ENCODE data around the gene SRCIN1.

SRCIN1 gene

GRCh38 chr17:38559880-38560230 is 45.9 kb downstream of the SRCIN1 start:
- no peak for DNase-seq

DNA sequence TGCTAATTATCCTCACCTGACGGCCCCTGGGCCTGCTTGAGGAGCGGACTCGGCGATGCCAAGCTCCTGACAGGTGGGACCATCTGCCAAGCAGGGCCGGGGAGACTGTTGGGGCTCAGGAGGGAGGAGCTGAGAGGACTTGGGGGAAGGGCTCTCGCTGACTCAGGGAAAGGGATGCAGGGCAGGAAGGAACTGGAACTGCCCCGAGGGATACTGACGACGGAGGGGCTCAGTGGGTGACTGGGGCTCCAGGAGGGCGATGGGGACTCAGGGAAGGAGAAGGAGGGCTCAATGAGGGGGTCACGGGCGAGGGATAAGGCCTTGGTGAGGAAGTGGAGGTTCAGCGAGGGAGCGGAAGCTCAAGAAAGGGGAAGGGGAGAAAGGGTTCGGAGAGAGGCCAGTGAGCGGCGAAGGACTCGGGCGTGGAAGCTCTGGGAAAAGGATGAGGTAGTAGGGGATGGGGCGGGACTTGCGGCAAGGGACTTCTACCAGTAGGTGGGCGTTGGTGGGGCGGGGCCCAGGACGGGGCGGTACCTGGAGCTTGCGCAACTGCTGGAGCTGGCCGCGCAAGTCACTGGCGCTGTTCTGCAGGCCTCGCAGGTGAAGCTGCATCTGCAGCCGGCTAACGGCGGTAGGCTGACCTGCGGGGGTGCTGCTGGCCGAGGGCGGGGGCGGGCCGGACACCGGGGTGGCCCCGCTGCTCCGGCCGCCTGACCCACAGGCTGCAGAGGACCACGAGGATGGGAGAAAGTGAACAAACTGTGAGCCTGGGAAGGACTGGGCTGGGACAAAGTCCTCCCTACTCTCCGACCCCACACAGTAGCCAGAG is 46.5 kb downstream of the SRCIN1 start:
- peak; percentile 39 for DNase-seq

- no peak for DNase-seq
Measured at GRCh38 chr17:38558728-38559050, 47.1 kb downstream of the SRCIN1 start.

- peak; percentile 91 for DNase-seq
Measured at GRCh38 chr17:38557836-38558727, 47.7 kb downstream of the SRCIN1 start.

DNA sequence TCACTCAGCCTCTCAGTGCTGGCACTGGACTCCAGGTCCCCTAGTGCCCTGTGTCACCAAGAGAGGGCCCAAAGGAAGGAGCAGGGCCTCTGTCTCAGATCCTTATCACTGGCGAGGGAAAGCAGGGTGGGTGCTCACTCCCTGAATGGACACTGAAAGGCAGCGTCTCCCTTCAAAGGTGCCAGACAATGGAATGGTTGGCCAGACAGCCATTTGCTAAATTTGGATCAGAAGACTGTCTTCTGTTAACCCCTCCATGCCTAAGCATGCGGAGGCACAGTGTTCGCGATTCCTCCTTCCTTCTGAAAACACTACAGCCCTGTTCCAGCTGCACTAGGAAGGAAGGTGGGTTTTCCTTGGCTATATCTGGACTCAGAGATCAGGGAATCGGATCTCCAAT is 48.4 kb downstream of the SRCIN1 start:
- no peak for DNase-seq

DNA sequence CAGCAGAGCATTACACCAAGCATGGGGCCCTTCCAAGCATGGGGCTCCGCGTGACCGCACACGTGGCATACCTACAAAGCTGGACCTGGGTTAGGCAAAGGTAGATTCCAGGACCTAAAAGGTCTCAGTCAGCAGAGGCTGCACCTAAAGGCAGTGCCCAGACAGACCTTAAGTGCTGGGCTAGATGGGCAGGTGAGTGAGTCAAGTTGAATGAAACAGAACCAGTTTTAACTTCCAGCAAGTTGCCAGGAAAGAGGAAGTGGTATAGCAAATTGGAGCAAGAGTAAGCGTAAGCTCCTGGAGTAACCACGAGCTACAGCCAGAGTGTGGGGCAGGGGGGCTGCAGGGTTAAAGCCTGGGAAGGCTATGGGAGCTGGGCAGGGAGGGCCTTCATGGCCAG is 49.5 kb downstream of the SRCIN1 start:
- no peak for DNase-seq

DNA sequence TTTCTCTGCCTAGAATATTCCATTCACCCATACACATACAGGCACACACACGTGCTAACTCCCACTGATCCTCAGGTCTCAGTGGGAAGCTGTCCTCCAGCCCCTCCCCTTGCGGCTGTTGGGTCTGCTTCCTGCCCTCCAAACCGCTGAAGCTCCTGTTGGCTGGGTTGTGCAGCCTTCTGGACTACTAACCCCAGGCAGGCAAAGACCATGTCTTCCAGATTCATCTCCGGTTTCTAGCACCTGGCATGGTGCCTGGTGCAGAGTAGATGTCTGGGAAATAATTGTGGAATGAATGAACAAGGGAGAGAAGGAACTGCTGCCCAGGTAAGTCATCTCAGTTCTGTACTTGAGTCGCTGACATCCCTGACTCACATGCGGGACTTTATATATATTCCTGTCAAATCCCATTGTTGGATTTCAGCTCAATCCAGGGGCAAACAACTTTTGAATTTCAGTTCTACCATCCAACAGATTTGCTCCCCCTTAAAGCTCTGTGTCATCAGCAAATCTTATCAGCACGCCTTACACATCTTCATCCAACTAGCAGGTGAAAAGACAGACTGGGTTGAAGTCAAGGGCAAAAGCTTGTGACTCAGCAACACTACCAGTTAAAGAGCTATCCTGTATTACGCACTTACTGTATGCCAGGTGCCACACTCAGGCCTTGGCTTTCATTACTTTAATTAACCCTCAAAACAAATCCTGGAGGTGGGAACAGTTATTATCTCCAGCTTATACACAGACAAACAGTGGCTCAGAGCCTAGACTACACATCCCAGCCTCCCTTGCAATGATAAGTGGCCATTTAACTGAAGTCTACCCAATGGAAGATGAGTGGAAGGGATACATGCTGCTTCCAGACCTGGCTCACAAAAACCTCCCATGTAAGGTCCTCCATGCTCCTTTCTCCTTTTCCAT is 51.1 kb downstream of the SRCIN1 start:
- DNase-seq, result no peak

GRCh38 chr17:38552343-38552742 is 53.4 kb downstream of the SRCIN1 start:
- no peak for DNase-seq

GRCh38 chr17:38551121-38551520 is 54.6 kb downstream of the SRCIN1 start:
- no peak for DNase-seq

DNA sequence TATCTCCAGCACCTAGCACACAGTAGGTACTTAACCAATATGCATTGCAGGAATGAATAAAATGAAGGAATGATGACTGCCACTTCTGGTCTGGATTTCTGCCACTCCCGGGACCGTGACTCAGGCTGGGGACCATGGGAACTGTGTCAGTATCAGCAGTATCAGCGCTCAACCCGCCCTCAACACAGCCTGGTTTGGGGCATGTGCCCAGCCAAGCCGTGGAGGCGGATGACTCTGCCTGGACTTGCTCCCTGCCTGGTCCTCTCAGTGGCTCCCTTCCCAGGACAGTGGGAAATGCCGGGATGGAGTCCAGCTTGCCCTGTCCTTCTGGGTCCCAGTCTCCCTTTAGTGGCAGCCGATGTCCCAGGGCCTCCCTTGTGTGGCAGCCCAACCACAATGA is 55.1 kb downstream of the SRCIN1 start:
- peak; percentile 13 for DNase-seq

DNA sequence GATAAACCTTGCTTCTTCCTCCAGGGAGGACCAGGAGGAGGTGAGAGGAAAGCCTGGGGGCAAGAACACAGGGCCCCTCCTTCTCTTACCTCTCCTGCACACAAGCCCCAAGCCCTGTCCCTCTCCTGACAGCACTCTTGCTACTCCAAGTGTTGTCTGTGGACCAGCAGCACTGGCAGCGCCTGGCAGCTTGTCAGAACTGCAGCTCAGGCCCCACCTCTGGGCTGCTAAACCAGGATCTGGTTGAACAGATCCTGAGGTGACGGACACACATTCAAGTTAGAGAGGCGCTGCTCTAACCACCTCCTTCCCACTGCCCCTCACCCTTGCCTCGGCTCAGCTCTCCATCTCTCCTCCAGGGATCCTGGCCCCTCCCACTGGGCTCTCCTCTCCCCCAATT is 56.5 kb downstream of the SRCIN1 start:
- no peak for DNase-seq

DNA sequence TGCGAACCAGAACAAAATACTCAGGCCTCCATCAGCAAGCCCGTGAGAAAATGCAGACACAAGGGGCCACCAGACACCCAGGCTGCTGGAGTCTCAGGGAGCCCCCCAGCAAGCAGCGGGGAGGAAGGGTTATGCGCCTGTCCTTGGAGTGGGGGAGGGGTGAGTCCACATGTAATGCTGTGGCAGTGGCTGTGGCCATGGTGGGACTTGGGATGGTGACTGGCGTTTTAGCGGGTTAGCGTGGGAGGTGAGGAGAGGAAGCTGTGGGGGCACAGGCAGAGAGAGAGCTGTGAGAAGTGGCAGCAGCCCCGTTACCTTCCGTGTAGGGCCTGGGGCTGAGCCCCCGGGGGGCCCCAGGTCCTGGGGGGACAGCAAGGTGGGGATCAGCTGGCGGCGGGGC is 58.3 kb downstream of the SRCIN1 start:
- DNase-seq, result no peak

GRCh38 chr17:38546396-38546795 is 59.4 kb downstream of the SRCIN1 start:
- no peak for DNase-seq

DNA sequence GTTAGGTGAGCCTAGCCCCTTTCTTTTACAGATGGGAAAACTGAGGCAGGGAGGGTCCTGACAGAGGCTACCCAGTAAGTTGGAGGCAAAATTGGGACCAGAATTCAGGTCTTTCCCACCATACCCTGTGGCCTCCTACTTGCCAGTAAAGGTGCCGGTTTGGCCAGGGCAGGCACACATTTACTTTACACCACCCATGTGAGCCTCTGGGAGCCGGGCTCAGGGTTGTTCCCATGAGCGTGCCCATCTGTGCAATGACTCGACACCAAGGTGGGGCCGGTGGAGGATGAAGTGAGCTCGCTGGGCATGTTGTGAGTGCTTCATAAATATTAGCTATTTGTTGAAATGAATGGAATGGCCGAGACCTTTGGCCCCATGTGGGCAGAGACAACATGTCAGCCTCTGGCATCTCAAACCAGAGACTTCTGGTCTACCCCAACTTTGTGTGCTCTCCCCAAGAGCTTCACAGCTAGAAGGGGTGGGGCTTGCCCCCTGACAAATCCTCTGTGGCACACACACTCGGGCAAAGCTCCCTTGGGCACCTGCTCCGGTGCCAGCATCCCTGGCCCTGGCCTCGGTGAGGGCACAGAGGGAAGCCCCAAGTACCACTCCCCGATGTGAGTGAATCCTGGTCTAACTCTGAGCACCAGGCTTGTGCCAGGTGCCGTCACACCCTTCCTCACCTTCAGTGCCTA is 60.1 kb downstream of the SRCIN1 start:
- no peak for DNase-seq

DNA sequence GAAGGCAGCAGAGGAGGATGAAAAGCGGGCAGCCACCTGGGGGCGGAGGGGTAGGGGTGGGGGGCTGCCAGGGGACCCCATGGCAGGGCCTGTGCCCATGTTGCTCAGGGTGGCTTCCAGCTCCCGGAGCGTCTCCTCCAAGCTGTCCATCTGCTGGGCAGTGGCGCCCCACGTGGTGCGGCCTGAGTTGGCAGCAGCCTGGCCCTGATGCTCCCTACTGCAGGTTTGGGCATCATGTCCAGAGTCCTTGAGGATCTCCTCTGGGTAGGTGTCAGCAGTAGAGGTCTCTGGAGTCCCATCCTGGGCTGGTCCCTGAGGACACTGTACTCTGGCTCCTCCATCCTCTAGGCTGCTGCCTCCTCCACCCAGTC is 60.9 kb downstream of the SRCIN1 start:
- DNase-seq, result no peak

- DNase-seq, result no peak
Measured at GRCh38 chr17:38544175-38544838, 61.4 kb downstream of the SRCIN1 start.

DNA sequence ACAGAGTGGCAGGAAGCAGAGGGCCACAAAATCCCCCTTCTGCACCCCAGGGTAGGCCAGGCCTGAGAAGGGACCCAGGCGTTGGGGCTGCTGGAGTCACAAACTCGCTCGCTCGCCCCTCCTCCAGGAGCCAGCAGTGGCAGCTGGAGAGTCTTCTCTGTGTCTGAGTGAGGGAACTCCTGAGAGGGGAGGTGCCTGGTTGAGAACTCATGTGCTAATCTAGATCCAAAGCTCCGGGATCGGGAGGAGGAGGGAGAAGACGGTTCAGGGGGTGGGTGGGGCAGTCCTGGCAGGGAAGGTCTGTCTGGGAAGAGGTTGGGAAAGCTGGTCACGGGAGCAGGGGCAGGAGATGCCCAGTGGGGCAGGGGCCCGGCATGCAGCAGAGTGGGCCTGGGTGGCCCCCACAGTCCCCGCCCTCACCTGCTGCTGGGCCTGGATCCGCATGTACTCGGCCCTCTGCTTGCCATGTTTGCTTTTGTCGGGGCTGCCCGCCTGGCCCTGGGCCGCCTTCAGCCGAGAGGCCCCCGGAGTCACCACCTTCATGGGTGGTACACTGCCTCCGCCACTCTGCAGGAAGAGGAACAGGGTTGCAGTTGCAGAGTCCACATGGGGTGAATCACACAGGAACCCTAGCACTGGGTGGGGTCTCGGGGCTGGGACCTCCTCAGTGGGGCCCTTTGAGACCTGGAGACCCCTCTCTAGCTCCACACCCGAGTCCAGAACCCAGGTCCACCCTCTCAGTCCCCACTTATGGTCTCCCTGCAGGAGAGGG is 62.2 kb downstream of the SRCIN1 start:
- no peak for DNase-seq

DNA sequence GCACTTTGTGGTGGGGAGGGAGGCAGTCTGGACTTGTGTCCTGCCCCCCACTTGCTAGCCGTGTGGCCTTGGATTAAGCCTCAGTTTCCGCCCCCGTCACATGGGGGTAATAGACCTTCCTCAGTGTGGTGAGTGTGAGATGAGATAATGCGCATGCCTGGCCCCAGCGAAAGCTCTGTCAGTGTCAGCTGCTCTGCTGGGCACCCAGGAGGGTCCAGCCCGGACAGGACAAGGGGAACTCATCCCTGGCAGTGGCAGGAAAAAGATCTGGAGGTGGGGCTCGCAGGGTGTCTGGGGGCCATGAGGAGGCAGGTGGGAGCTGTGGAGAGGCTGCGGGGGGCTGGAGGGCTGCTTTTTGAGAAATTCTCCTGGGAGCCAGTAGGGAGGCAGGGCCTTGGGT is 63.5 kb downstream of the SRCIN1 start:
- no peak for DNase-seq

DNA sequence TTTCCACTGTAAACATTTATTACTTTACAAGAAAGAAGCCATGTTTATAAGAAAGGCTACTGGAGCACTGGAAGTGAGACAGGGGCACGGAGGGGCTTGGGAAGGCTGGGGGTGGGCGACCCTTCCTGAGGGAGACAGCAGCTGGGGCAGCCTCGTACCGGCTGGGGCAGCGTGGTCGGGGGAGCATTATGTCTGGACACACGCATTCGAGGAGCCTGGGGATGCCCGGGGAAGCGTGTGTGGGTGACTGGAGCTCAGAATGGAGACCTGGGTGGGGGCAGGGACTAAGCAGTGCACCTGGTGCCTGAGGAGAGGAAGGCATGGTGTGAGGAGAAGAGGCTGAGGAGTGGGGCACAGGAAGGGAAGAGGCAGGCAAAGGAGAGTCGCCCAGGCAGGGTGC is 64.5 kb downstream of the SRCIN1 start:
- no peak for DNase-seq

GRCh38 chr17:38540514-38541045 is 65.2 kb downstream of the SRCIN1 start:
- no peak for DNase-seq

GRCh38 chr17:38539386-38539785 is 66.4 kb downstream of the SRCIN1 start:
- no peak for DNase-seq

All from HCEC 1CT (cell line).